ENCODE measurements around the gene EPHA6. TPM values are rescaled to one million over a fixed set of nuclear protein-coding genes. Genes with fewer than 3 reads are reported as not detected.
"Not testable (repeated sequence)": the region's sequence is repeated elsewhere in the genome, so short reads cannot be mapped to it uniquely, and the experiment has no call there.

Gene EPHA6
- total RNA-seq, 2 donors from 2014 or later: 0.58 to 1.1 TPM

GRCh38 chr3:96996009-96996408 lies 181.6 kb downstream of the EPHA6 start:
- intact Hi-C loops (cut with DNase I): no loop called here

GRCh38 chr3:97001611-97002010 lies 187.2 kb downstream of the EPHA6 start:
- DNase-seq: no peak
- no peak for ATAC-seq
- intact Hi-C loops (cut with DNase I): no loop called here

More at GRCh38 chr3:96996009-96996408, 181.6 kb downstream of the EPHA6 start:
- ATAC-seq (no peak), DNase-seq (no peak)

GRCh38 chr3:97009427-97010019 lies 195.1 kb downstream of the EPHA6 start:
- DNase-seq (no peak), ATAC-seq (peak in 1 of 2 donors; percentile 68)
- intact Hi-C loops (cut with DNase I): no loop called here

- no peak for DNase-seq
- no peak for ATAC-seq
- intact Hi-C loops (cut with DNase I): no loop called here
Measured at GRCh38 chr3:97010881-97011657, 196.7 kb downstream of the EPHA6 start.

- intact Hi-C loops (cut with DNase I): no loop called here
- ATAC-seq: no peak
- DNase-seq: no peak
Measured at GRCh38 chr3:97021778-97022177, 207.4 kb downstream of the EPHA6 start.

- ATAC-seq; intact Hi-C loops (cut with DNase I); DNase-seq: not testable (repeated sequence)
Measured at GRCh38 chr3:97025612-97026011, 211.2 kb downstream of the EPHA6 start.

- DNase-seq: no peak
- no peak for ATAC-seq
- intact Hi-C loops (cut with DNase I): no loop called here
Measured at GRCh38 chr3:97029972-97030371, 215.6 kb downstream of the EPHA6 start.

GRCh38 chr3:97037294-97037943 lies 223.0 kb downstream of the EPHA6 start:
- ATAC-seq (no peak), DNase-seq (no peak)
- intact Hi-C loops (cut with DNase I): no loop called here

- no peak for DNase-seq
- no peak for ATAC-seq
- intact Hi-C loops (cut with DNase I): no loop called here
Measured at GRCh38 chr3:97043411-97043810, 229.0 kb downstream of the EPHA6 start.

GRCh38 chr3:97057365-97057764 lies 243.0 kb downstream of the EPHA6 start:
- DNase-seq (no peak), ATAC-seq (no peak)
- intact Hi-C loops (cut with DNase I): no loop called here

GRCh38 chr3:97059168-97059567 lies 244.8 kb downstream of the EPHA6 start:
- ATAC-seq (no peak), DNase-seq (no peak)
- intact Hi-C loops (cut with DNase I): no loop called here

GRCh38 chr3:97066531-97066930 lies 252.1 kb downstream of the EPHA6 start:
- no peak for DNase-seq
- ATAC-seq: no peak
- intact Hi-C loops (cut with DNase I): no loop called here

GRCh38 chr3:97070302-97070701 lies 255.9 kb downstream of the EPHA6 start:
- ATAC-seq (no peak), DNase-seq (no peak)
- intact Hi-C loops (cut with DNase I): no loop called here

GRCh38 chr3:97074546-97074945 lies 260.2 kb downstream of the EPHA6 start:
- intact Hi-C loops (cut with DNase I): no loop called here
- DNase-seq (no peak), ATAC-seq (no peak)

GRCh38 chr3:97076673-97077072 lies 262.3 kb downstream of the EPHA6 start:
- ATAC-seq (no peak), DNase-seq (no peak)
- intact Hi-C loops (cut with DNase I): no loop called here

GRCh38 chr3:97089621-97090020 lies 275.2 kb downstream of the EPHA6 start:
- intact Hi-C loops (cut with DNase I): no loop called here
- no peak for ATAC-seq
- no peak for DNase-seq

GRCh38 chr3:97102641-97103040 lies 288.2 kb downstream of the EPHA6 start:
- ATAC-seq (no peak), DNase-seq (no peak)
- intact Hi-C loops (cut with DNase I): no loop called here

- no peak for ATAC-seq
Measured at GRCh38 chr3:97105989-97106651, 291.7 kb downstream of the EPHA6 start.

GRCh38 chr3:97106652-97106989 lies 292.2 kb downstream of the EPHA6 start:
- no peak for DNase-seq
- intact Hi-C loops (cut with DNase I): no loop called here
- no peak for ATAC-seq

More at GRCh38 chr3:97105989-97106651, 291.7 kb downstream of the EPHA6 start:
- intact Hi-C loops (cut with DNase I): no loop called here
- DNase-seq: no peak

GRCh38 chr3:97108136-97108535 lies 293.7 kb downstream of the EPHA6 start:
- intact Hi-C loops (cut with DNase I): no loop called here
- no peak for ATAC-seq

More at GRCh38 chr3:97108136-97108535, 293.7 kb downstream of the EPHA6 start:
- no peak for DNase-seq

Measured in left cardiac atrium (tissue), 4 donors.